Bone marrow (tissue), 2 donors: ENCODE data around the gene DRC3.

Source experiments
- DNase-seq, 2 donors: peaks; one replicate each; lab custom pipeline; 2025; lab: John Stamatoyannopoulos, UW

The DRC3 gene

GRCh38 chr17:18025241-18025944 lies 52.7 kb downstream of the DRC3 start:
- no peak for DNase-seq

GRCh38 chr17:18025945-18026776 lies 53.5 kb downstream of the DRC3 start:
- DNase-seq = peak in 1 of 2 donors; percentile 27

- DNase-seq = no peak
Measured at GRCh38 chr17:18027280-18027679, 54.6 kb downstream of the DRC3 start.

GRCh38 chr17:18028114-18028951 lies 55.7 kb downstream of the DRC3 start:
- DNase-seq = no peak

- no peak for DNase-seq
Measured at GRCh38 chr17:18028952-18029540, 56.4 kb downstream of the DRC3 start.

- DNase-seq = no peak
Measured at GRCh38 chr17:18031955-18032354, 59.3 kb downstream of the DRC3 start.

GRCh38 chr17:18033442-18034099 lies 60.9 kb downstream of the DRC3 start:
- DNase-seq = peak in 1 of 2 donors; percentile 84

GRCh38 chr17:18035704-18036103 lies 63.0 kb downstream of the DRC3 start:
- no peak for DNase-seq

- DNase-seq = peak in 1 of 2 donors; percentile 83
Measured at GRCh38 chr17:18037486-18037885, 64.8 kb downstream of the DRC3 start.

GRCh38 chr17:18038149-18038850 lies 65.6 kb downstream of the DRC3 start:
- DNase-seq = peak in 1 of 2 donors; percentile 62

- peak; percentile 92 to 99 for DNase-seq
Measured at GRCh38 chr17:18038861-18039534, 66.3 kb downstream of the DRC3 start, which contains the start of the genes ATPAF2 and GID4. Gene ATPAF2, minus strand, starts transcription at chr17:18039168. Its CDS starts 155 bp downstream, at chr17:18039013. Gene GID4, plus strand, starts transcription at chr17:18039408. Its CDS starts 57 bp downstream, at chr17:18039465.

GRCh38 chr17:18039535-18040260 lies 67.0 kb downstream of the DRC3 start:
- DNase-seq = no peak

- no peak for DNase-seq
Measured at GRCh38 chr17:18040261-18040858, 67.7 kb downstream of the DRC3 start.

- no peak for DNase-seq
Measured at GRCh38 chr17:18041776-18042175, 69.1 kb downstream of the DRC3 start.

GRCh38 chr17:18042983-18043382 lies 70.3 kb downstream of the DRC3 start:
- no peak for DNase-seq

- no peak for DNase-seq
Measured at GRCh38 chr17:18043491-18043890, 70.8 kb downstream of the DRC3 start.

- no peak for DNase-seq
Measured at GRCh38 chr17:18044609-18045008, 71.9 kb downstream of the DRC3 start.

GRCh38 chr17:18045691-18046350 lies 73.2 kb downstream of the DRC3 start:
- no peak for DNase-seq
